Left lung (tissue), 10 donors: ENCODE results near the gene OTOGL. TPM values are rescaled to one million over a fixed set of nuclear protein-coding genes. Genes with fewer than 3 reads are reported as not detected.
"Not testable (repeated sequence)": the region's sequence is repeated elsewhere in the genome, so short reads cannot be mapped to it uniquely, and the experiment has no call there.

Experiments
- ATAC-seq: fragments of 200-7000 bp; cut with Tn5 transposase; one replicate; pipeline ENCODE4 v1.9.1; 2020; ENCODE audit warnings: moderate library complexity
- DNase-seq, 4 donors: peaks; one replicate each; pipeline ENCODE4 v3.0.0-alpha.2; 2013 to 2020
- H3K27ac ChIP-seq, 2 donors: fragments of 200-600 bp; sonication (generic) in 1 of 2; one replicate each; pipeline versions ENCODE4 v1.5.0 to v1.8.0; 2020 to 2021
- H3K27me3 ChIP-seq, 2 donors: fragments of 200-600 bp; sonication (generic) in 1 of 2; one replicate each; pipeline versions ENCODE4 v1.5.0 to v1.8.0; 2020 to 2021
- H3K36me3 ChIP-seq, 2 donors: fragments of 200-600 bp; sonication (generic) in 1 of 2; one replicate each; pipeline versions ENCODE4 v1.5.0 to v1.8.0; 2020 to 2021
- H3K4me1 ChIP-seq, 2 donors: fragments of 200-600 bp; one replicate each; pipeline ENCODE4 v1.8.0; 2021
- H3K4me3 ChIP-seq, 2 donors: fragments of 200-600 bp; sonication (generic) in 1 of 2; one replicate each; pipeline versions ENCODE4 v1.5.0 to v1.8.0; 2020 to 2021; ENCODE audit warnings: mild to moderate bottlenecking in 1 of 2
- H3K9me3 ChIP-seq, 2 donors: fragments of 200-600 bp; sonication (generic) in 1 of 2; one replicate each; pipeline versions ENCODE4 v1.5.0 to v1.8.0; 2020 to 2021
- intact Hi-C, 2 donors: fragments of 100-400 bp; cut with DNase I; formaldehyde crosslinking; loops; one replicate each; pipeline versions ENCODE4 v1.11.2 to v1.14.2; 2022
- polyA plus RNA-seq, 6 donors: library from polyadenylated mRNA; unstranded; fragments of 120-200 nt; gene quantifications; one replicate each; pipeline ENCODE4 v1.2.1, GENCODE V29; 2013; ENCODE audit not compliant: insufficient read length in 6 of 6
- total RNA-seq, 2 donors: library from RNA; stranded (reverse); fragmentation: NEBNext Ultra II Directional; extraction: Animal tissue kit (Norgen Biotek cat#: 25700); gene quantifications; one replicate each; pipeline ENCODE4 v1.2.1, GENCODE V29; 2021
- TF ChIP-seq, protein P1 (sequence below), 2 donors: fragments of 200-600 bp; sonication (generic) in 1 of 2; IDR thresholded peaks; one replicate each; pipeline versions ENCODE4 v1.5.0 to v1.8.0; 2021; ENCODE audit warnings: antibody characterized with exemption in 2 of 2
- donor health status: DM: no; HTN: yes; CAD: no.
- donor health status: DM: no; HTN: no; CAD: no.

Gene OTOGL
- total and polyA plus RNA-seq, 8 donors, result 0.08 to 0.66 (median 0.50) TPM

GRCh38 chr12:80143537-80143936, 44.2 kb downstream of the OTOGL start:
- H3K27me3 ChIP-seq, result no peaks in the 10 kb centered on the region
- no peak for DNase-seq
- intact Hi-C loops, result no loop called here
- no peak overlapping the region for H3K27ac ChIP-seq
- H3K36me3 ChIP-seq, result no peaks in the 10 kb centered on the region
- TF ChIP-seq, protein P1, sequence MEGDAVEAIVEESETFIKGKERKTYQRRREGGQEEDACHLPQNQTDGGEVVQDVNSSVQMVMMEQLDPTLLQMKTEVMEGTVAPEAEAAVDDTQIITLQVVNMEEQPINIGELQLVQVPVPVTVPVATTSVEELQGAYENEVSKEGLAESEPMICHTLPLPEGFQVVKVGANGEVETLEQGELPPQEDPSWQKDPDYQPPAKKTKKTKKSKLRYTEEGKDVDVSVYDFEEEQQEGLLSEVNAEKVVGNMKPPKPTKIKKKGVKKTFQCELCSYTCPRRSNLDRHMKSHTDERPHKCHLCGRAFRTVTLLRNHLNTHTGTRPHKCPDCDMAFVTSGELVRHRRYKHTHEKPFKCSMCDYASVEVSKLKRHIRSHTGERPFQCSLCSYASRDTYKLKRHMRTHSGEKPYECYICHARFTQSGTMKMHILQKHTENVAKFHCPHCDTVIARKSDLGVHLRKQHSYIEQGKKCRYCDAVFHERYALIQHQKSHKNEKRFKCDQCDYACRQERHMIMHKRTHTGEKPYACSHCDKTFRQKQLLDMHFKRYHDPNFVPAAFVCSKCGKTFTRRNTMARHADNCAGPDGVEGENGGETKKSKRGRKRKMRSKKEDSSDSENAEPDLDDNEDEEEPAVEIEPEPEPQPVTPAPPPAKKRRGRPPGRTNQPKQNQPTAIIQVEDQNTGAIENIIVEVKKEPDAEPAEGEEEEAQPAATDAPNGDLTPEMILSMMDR (IDR thresholded peaks at IDR 0.05), result no peak
- H3K9me3 ChIP-seq, result no peaks in the 10 kb centered on the region
- no peak for ATAC-seq
- H3K4me3 ChIP-seq, result no peak overlapping the region
- no peaks in the 10 kb centered on the region for H3K4me1 ChIP-seq

- H3K36me3 ChIP-seq, H3K27me3 ChIP-seq, DNase-seq, H3K27ac ChIP-seq, H3K9me3 ChIP-seq, intact Hi-C loops, ATAC-seq, H3K4me3 ChIP-seq, H3K4me1 ChIP-seq: not testable (repeated sequence)
Observed at GRCh38 chr12:80149547-80150313, 50.4 kb downstream of the OTOGL start.

GRCh38 chr12:80151131-80151530, 51.8 kb downstream of the OTOGL start:
- H3K9me3 ChIP-seq, result no peaks in the 10 kb centered on the region
- H3K27ac ChIP-seq, result no peak overlapping the region
- intact Hi-C loops, result no loop called here
- no peak for DNase-seq
- H3K4me1 ChIP-seq, result no peaks in the 10 kb centered on the region
- no peak for ATAC-seq
- H3K36me3 ChIP-seq, result no peaks in the 10 kb centered on the region
- no peaks in the 10 kb centered on the region for H3K27me3 ChIP-seq
- H3K4me3 ChIP-seq, result no peak overlapping the region
- TF ChIP-seq, protein P1 (IDR thresholded peaks at IDR 0.05), result no peak

- Histone ChIP-seq H3K9me3 (no peaks in the 10 kb centered on the region), H3K27ac (no peak overlapping the region), H3K4me1 (no peaks in the 10 kb centered on the region), H3K27me3 (no peaks in the 10 kb centered on the region), H3K36me3 (no peaks in the 10 kb centered on the region), H3K4me3 (no peak overlapping the region)
- no peak for DNase-seq
- ATAC-seq, result no peak
- TF ChIP-seq, protein P1 (IDR thresholded peaks at IDR 0.05), result no peak
- intact Hi-C loops, result no loop called here
Observed at GRCh38 chr12:80154261-80154660, 54.9 kb downstream of the OTOGL start.

- TF ChIP-seq, protein P1 (IDR thresholded peaks at IDR 0.05), result no peak
- intact Hi-C loops, result no loop called here
- Histone ChIP-seq H3K27me3 (no peaks in the 10 kb centered on the region), H3K4me1 (no peaks in the 10 kb centered on the region), H3K27ac (no peak overlapping the region), H3K9me3 (no peaks in the 10 kb centered on the region), H3K4me3 (no peak overlapping the region), H3K36me3 (no peaks in the 10 kb centered on the region)
- no peak for ATAC-seq
- DNase-seq, result no peak
Observed at GRCh38 chr12:80156306-80156705, 57.0 kb downstream of the OTOGL start.

- TF ChIP-seq, protein P1 (IDR thresholded peaks at IDR 0.05), result no peak
- Histone ChIP-seq H3K36me3 (no peaks in the 10 kb centered on the region), H3K4me3 (no peak overlapping the region), H3K27me3 (no peaks in the 10 kb centered on the region), H3K27ac (no peak overlapping the region), H3K9me3 (no peaks in the 10 kb centered on the region), H3K4me1 (no peaks in the 10 kb centered on the region)
- no peak for DNase-seq
- no peak for ATAC-seq
- intact Hi-C loops, result no loop called here
Observed at GRCh38 chr12:80157645-80158044, 58.3 kb downstream of the OTOGL start.
